H1 (cell line): ENCODE measurements around the gene USP10. TPM values are rescaled to one million over a fixed set of nuclear protein-coding genes. Genes with fewer than 3 reads are reported as not detected.

Experiments used
- BRCA1 ChIP-seq: IDR thresholded peaks from 2 replicates; pipeline ENCODE4 v1.6.1; 2012; ENCODE audit warnings: low read depth, low read length, improper control_type of control experiment
- CHD2 ChIP-seq: IDR thresholded peaks from 2 replicates; pipeline ENCODE4 v1.6.1; 2012; ENCODE audit warnings: low read length, improper control_type of control experiment
- RBBP5 ChIP-seq: IDR thresholded peaks from 2 replicates; pipeline ENCODE4 v1.7.1; 2012; ENCODE audit warnings: low read depth, mild to moderate bottlenecking, inconsistent platforms, low read length, moderate library complexity, borderline replicate concordance
- SIN3A ChIP-seq, 2 experiments: IDR thresholded peaks in 1 of 2; conservative IDR thresholded peaks in 1 of 2; 2 replicates each; pipeline ENCODE4 v1.6.1; 2011 to 2012; ENCODE audit warnings: low read length in 2 of 2, improper control_type of control experiment in 1 of 2, low read depth in 1 of 2, mild to moderate bottlenecking in 1 of 2
- SRF ChIP-seq: IDR thresholded peaks from 2 replicates; pipeline ENCODE4 v1.6.1; 2011; ENCODE audit warnings: mild to moderate bottlenecking, low read depth, low read length, moderate library complexity
- TAF7 ChIP-seq: optimal IDR thresholded peaks from 2 replicates; pipeline ENCODE3; 2011; ENCODE audit warnings: low read depth, mild to moderate bottlenecking, inconsistent platforms, low read length, moderate library complexity, borderline replicate concordance
- TEAD4 ChIP-seq: IDR thresholded peaks from 2 replicates; pipeline ENCODE4 v1.6.1; 2012; ENCODE audit warnings: low read depth, low read length, inconsistent platforms, mixed read lengths
- ZNF274 ChIP-seq: IDR thresholded peaks from 2 replicates; pipeline ENCODE4 v1.7.0; 2012; ENCODE audit warnings: low read length, borderline replicate concordance; ENCODE audit errors: extremely low read depth
- polyA plus RNA-seq, 7 experiments: library from polyadenylated mRNA; depleted of rRNA in 3 of 7; stranded (reverse) in 5 of 7; unstranded in 2 of 7; fragments of >200 nt in 5 of 7; fragments of 200-250 nt in 2 of 7; gene quantifications; 1 replicate in 5 of 7; 2 replicates in 1 of 7; 4 replicates in 1 of 7; pipeline versions ENCODE4 v1.2.1 to v1.2.3, GENCODE V29; 2011 to 2013; ENCODE audit warnings: missing spikeins in 2 of 7, mixed read lengths in 2 of 7
- total RNA-seq: library from RNA; stranded (reverse); fragmentation: NEBNext Ultra II Directional; extraction: Animal tissue kit (Norgen Biotek cat#: 25700); gene quantifications from 2 replicates; pipeline ENCODE4 v1.2.1, GENCODE V29; 2021
- TF ChIP-seq, protein P1 (sequence below), 3 experiments: IDR thresholded peaks; 1 replicate in 2 of 3; 2 replicates in 1 of 3; pipeline versions ENCODE4 v1.5.1 to v1.6.1; 2011; ENCODE audit warnings: low read length in 3 of 3, mild to moderate bottlenecking in 3 of 3, inconsistent platforms in 2 of 3, low read depth in 1 of 3, moderate library complexity in 1 of 3; ENCODE audit not compliant: insufficient read depth in 1 of 3; ENCODE audit errors: control extremely low read depth in 1 of 3
- TF ChIP-seq, protein P2 (sequence below): IDR thresholded peaks from 2 replicates; pipeline ENCODE4 v1.6.1; 2012; ENCODE audit warnings: inconsistent platforms

The USP10 gene
- total and polyA plus RNA-seq, 2 of the 8 experiments (the other 6 are each of a cell fraction or from before 2014, with no cell fraction given) = 171 to 195 TPM

DNA sequence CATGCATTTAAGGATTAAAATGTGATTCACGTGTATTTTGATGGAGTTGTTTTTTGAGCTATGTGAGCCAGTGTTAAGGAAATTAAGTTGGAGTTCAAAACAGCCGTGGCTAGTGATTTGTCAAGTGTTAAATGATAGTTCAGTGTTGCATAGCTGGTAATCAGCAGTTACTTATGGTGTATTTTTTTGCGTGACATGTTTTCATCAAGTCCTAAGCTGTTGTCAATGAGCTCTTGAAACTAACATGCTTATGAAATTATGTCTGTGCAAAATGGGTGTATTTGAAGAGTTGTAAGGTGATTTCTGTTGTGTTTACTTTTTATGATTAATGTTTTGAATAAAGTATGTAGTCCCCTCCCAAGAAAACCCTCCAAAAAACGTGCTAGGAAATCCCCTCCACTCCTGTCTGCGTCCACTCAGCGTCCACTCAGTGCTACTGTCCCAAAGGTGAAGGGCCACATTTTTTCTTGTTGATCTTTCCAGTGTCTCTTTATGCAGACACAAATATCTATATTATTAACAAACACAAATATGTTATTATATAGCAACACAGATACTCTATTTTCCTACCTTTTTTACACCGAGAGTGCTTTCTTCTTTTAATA lies 30.0 kb downstream of the USP10 start (continued):
- TF ChIP-seq, protein P1, sequence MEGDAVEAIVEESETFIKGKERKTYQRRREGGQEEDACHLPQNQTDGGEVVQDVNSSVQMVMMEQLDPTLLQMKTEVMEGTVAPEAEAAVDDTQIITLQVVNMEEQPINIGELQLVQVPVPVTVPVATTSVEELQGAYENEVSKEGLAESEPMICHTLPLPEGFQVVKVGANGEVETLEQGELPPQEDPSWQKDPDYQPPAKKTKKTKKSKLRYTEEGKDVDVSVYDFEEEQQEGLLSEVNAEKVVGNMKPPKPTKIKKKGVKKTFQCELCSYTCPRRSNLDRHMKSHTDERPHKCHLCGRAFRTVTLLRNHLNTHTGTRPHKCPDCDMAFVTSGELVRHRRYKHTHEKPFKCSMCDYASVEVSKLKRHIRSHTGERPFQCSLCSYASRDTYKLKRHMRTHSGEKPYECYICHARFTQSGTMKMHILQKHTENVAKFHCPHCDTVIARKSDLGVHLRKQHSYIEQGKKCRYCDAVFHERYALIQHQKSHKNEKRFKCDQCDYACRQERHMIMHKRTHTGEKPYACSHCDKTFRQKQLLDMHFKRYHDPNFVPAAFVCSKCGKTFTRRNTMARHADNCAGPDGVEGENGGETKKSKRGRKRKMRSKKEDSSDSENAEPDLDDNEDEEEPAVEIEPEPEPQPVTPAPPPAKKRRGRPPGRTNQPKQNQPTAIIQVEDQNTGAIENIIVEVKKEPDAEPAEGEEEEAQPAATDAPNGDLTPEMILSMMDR (IDR thresholded peaks at IDR 0.05; ENCODE audit: control extremely low read depth in 1 of 3, insufficient read depth in 1 of 3, low read depth in 1 of 3, low read length in 3 of 3) = no peak
- TF ChIP-seq ZNF274 (no peak), SIN3A (conservative IDR thresholded peaks at IDR 0.05 in 1 of 2, IDR thresholded peaks at IDR 0.05 in 1 of 2; ENCODE audit: low read depth in 1 of 2, low read length in 2 of 2) (no peak), TEAD4 (no peak), TAF7 (no peak), BRCA1 (no peak), RBBP5 (no peak), CHD2 (no peak), SRF (no peak)
- TF ChIP-seq, protein P2, sequence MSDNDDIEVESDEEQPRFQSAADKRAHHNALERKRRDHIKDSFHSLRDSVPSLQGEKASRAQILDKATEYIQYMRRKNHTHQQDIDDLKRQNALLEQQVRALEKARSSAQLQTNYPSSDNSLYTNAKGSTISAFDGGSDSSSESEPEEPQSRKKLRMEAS = no peak
